T-helper 2 cell (primary cell): ENCODE measurements around the gene PC.

Experiments used
- DNase-seq, 5 experiments: peaks; one replicate each; pipeline versions ENCODE4 v3.0.0 to v3.0.0-alpha.2; 2012 to 2022

PC gene

DNA sequence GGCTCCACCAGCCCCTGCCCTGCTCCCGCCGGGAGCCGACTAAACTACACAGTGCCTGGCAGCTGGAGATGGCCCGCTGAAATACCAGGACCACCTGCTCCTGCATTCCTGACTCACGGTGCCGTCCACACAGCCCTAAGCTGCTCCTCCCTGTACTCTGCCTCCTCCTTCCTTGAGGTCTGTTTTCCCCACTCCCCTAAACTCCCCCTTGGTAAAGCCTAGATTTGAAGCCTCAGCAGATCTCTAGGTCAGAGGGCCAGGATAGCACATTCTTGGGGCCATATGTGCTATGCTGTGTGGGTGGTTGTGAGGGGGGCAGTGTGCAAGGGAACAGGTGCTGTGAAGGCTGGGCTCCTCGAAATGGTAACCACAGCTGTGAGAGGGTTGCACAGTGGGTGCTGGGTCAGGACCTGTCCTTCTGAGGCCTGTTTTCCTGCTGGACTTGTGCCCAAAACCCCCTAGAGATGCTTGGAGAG is 91.6 kb downstream of the PC start:
- no peak for DNase-seq

DNA sequence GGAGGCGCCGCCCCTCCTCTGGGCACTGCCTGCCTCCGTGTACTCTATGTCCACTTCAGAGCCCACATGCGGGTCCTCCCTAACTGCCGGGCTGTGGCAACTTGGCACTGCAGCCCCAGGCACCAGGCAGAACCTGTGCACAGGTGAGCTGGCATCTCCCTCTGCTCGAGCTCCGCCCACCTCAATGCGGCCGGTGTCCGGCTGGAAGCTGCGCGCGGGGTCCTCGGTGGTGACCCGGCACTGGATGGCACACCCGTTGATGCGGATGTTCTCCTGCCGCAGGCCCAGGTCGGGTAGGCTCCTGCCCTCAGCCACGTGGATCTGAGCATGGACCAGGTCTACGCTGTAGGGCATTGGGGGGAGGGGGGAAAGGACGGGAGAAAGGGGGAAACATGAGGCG is 92.2 kb downstream of the PC start:
- DNase-seq, result no peak

- DNase-seq, result no peak
These were observed 93.1 kb downstream of the PC start for GRCh38 chr11:66864924-66865697.

- no peak for DNase-seq
These were observed 93.8 kb downstream of the PC start for GRCh38 chr11:66864172-66864901.

GRCh38 chr11:66863428-66864125 is 94.6 kb downstream of the PC start:
- no peak for DNase-seq

DNA sequence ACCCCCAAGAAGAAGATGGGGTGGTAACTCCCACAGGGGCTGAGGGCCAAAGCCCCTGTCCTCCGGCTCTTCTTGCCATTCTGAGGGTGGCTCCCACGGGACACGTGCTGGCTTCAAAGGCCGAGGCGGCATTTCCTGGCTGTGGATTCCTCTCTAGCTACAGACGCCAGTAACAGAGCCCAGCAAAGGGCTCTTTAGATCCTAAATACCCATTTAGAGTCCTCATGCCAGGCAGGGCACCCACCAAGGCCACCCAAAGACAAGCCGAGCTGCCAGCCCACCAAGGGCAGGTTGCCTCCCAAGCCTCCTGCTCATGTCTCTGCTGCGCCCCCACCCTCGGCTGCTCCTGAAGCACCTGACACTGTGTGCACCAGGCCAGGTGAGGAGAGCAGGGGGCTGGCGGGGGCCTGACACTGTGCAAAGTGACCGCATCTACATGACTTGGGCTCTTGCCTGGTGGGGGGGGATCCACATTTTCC is 95.6 kb downstream of the PC start:
- no peak for DNase-seq

DNA sequence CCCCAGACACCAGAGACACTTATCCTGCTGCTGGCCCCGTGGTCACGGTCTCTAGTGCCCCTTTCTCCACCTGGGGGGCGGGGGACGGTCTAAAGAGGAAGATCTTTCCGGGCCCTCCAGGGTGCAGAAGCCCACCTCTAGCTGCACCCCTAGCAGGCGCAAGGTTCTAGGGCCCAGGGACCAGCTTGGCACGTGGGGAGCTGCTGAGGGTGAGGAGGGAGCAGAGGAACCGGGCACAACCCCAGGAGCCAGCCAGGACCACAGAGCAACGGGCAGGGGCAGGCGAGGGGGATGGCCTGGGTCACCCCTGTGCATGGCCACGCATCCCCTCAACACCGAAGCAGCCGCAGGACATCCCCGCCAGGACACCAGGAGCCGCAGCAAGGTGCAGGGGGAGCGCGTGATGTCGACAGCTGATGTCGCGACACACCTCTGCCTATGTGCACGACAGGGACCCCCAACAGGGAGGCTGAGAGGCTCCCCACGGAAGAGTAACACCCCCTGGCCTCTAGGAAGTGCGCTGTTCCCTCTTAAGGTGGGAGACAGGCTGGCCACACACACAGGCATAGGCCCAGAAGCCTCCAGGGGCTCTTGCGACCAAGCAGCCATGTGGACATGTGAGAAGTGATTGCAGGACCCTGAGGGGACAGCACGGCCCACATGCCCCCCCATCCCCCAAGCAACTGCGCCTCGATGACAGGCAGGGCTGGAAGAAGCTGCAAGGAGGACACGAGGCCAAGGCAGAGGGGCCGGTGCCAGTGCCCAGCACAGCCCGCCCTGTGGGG is 96.2 kb downstream of the PC start:
- DNase-seq, result no peak

DNA sequence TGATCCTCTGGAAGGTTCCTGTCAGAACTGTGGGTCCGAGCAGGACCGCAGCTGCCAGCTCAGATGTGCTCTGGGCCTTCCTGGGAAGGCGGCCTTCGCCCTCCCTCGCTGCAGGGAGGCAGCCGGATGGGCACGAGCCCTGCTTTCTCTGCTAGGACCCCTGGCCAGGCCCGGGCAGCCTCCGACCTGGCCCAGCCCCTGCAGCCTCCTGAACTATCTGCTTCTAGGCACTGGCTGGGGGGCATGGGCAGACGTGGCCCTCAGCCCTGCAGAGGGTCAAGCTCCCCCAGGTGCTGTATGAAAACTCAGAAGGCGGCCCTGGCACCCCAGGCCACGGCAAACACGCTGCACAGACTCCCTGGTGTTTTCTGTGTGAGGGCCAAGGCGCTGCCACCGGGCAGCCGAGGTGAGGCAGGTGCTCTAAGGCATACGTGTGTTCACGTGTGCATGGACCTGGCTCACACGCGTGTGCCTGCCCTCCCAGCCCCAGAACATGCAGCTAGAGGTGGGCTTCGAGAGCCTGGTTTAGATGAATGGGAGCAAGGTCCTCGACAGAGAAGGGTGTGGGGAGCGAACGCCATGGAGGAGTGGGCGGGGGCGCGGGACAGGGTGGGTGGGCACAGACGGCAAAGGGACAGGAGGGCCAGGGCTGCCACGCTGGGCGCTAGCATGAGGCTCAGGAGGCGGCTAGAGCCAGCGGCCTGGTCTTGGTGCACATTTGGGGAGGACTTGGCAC is 97.0 kb downstream of the PC start:
- no peak for DNase-seq

DNA sequence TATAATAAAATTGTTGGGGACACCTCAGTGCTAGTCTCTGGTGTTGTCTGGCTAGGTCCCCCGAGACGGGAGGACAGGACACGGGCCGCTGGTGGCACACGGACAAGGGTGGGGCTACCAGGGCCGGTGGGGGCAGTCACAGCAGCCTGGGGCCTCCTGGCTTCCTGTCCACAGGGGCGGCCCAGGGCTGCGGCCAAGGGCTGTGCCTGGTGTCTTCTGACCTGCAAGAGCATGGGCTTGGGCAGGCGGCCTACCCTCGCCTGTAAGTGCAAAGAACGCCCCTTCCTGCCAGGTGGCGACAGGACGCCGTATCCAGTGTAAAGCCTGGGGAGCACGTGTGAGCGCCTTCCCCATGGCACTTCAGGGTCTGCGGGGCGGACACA is 97.7 kb downstream of the PC start:
- no peak for DNase-seq

- DNase-seq, result no peak
These were observed 98.3 kb downstream of the PC start for GRCh38 chr11:66859686-66860448.

DNA sequence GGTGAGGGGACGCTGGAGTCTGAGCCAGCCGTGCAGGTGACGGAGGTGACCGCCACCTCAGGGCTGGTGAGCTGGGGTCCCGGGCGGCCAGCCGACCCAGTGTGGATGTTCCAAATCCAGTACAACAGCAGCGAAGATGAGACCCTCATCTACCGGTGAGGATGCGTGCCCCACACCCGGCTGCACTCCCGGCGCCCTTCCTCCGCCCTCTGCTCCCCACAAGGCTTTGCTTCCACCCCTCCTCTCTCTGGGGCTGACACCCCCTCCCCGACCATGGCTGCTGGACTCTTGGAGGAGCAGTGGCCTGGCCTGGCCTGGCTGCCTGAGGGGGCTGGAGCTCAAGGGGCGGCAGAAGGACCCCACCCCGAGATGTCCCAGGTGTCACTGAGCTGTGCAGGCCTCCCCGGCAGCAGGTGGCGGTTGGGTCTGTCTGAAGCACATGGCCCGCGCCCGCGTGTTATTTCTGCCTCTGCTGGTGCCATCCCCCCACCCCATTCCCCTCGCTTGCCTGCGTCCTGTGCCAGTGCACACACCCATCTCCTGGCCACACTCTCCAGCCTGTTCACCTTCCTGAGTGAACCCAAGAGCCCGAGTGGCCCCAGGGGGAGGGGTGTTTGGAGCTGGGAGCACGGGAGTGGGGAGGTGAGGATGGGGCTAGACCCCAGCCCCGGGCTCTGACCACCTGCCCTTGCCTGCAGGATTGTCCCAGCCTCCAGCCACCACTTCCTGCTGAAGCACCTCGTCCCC is 99.1 kb downstream of the PC start:
- no peak for DNase-seq

- no peak for DNase-seq
These were observed 99.8 kb downstream of the PC start for GRCh38 chr11:66858186-66858938.

- DNase-seq, result no peak
These were observed 100.3 kb downstream of the PC start for GRCh38 chr11:66857927-66858185.

DNA sequence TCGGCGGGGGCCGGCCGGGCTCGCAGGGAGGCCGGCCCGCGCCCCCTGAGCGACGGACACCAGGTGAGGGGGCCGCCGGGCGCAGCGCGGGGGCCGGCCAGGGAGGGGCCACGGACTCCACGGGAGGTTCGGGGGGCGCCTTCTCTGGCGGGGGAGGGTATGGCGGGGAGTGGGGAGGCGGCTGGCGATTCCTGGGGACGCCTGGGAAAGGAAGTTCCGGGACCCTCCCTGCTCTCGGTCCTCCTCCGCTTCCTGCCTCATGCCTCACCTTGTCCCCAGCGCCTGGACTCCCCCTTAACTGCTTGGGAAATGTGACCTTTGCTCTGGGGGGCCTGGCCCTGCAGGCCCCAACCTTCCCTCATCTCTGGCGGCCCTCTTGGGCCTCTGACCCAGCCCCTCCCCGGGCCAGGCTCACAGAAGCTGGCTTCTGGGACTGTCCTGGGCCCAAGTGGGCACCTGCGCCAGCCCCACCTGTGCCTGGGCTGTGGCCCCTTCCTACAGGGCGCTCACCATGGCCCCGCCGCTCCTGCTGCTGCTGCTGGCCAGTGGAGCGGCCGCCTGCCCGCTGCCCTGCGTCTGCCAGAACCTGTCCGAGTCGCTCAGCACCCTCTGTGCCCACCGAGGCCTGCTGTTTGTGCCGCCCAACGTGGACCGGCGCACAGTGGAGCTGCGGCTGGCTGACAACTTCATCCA is 100.8 kb downstream of the PC start:
- DNase-seq, result no peak

DNA sequence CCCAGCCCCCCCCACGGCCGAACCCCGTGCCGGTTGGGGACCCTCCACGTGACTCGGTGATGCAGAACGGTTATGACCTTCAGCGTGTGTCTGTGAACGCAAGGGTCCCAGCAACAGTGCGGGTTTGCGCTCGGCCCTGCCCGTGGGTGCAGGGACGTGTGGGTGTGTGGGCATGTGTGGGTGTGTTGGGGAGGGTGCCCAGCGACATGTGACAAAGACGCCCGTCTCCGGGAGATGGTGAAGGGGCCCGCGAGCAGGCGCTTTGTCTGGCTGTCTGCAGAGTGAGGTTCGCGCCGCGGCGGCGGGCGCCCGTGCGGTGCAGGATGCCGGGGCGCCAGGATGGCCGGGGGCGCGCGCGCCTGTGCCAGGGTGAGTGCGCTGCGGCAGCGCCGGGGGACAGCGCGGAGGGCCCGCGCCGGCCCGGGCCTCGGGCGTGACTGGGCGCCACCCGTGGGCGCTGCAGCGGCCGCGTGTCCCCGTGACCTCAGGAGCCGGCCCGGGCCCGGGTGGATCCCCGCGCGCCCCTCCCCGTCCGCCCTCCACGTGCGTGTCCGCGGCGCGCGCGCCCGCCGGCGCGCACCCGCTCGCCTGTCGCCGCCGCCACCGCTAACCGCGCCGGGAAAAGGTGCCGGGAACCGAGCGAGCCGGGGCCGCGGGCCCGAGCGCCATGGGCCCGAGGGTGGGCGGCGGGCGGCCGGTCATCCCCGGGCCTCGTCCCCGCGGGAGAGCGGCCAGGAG is 101.5 kb downstream of the PC start, which contains the start of gene LRFN4:
TSS of gene LRFN4 (plus strand) at position 569 of the 738 bp plus-strand sequence. CDS start 681 bp downstream, outside the sequence.
- DNase-seq, result peak in 4 of 5 experiments; percentile 40 to 77 (median 70)

GRCh38 chr11:66855574-66856495 is 102.3 kb downstream of the PC start:
- DNase-seq, result peak; percentile 65 to 89 (median 76)

GRCh38 chr11:66854729-66855211 is 103.4 kb downstream of the PC start:
- DNase-seq, result no peak
